ENCODE data around the gene PAM. TPM values are rescaled to one million over a fixed set of nuclear protein-coding genes. Genes with fewer than 3 reads are reported as not detected.

PAM gene
- total and polyA plus RNA-seq, 2 of the 8 experiments (the other 6 are each of a cell fraction or from before 2014, with no cell fraction given): 30.4 to 67.8 TPM

DNA sequence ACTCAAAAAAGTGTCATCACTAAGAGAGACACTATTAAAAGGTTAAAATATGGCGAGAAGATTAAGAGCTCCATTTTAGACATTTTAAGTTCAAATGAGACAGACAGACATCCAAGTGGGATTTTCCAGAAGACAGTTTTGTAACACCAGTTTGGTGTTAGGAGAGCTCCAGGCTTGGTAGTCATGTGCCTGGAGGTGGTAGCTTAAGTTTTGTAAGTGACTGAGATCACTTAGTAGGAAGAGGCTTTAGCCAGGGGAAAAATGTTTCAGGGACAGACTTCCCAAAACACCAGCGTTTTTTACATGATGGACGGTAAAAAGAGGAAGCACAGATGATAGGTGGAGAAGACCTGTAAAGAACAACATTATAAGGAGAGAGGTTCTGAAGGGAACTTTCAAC, 214.5 kb downstream of the PAM start:
- FAIRE-seq (no peak), DNase-seq (ENCODE audit: low read depth in 1 of 2, low spot score in 2 of 2) (no peak)
- Histone ChIP-seq H4K8ac (ENCODE audit: extremely low read depth, insufficient read depth, low read length) (no peak overlapping the region), H3K23ac (ENCODE audit: insufficient read length) (no peak overlapping the region), H2AK5ac (ENCODE audit: low read depth, low read length) (no peak overlapping the region), H3K9me3 (ENCODE audit: insufficient read depth in 2 of 2, low read depth in 1 of 2, low read length in 1 of 2) (no peaks in the 10 kb centered on the region), H3K23me2 (ENCODE audit: low read depth, low read length) (no peaks in the 10 kb centered on the region), H3K36me3 (ENCODE audit: control insufficient read depth in 2 of 4, insufficient read depth in 4 of 4, low read length in 3 of 4) (no peaks in the 10 kb centered on the region; a peak in 1 of 8 replicates), H2BK120ac (replicated peaks; ENCODE audit: low read depth, low read length) (no peak overlapping the region), H3K27me3 (replicated peaks in 1 of 4; ENCODE audit: control insufficient read depth in 3 of 4, extremely low read depth in 1 of 4, insufficient read depth in 3 of 4, low read length in 3 of 4) (no peaks in the 10 kb centered on the region), H3K9ac (replicated peaks in 1 of 4; ENCODE audit: extremely low read depth in 1 of 4, low read depth in 3 of 4, low read length in 3 of 4) (no peak overlapping the region), H3K18ac (ENCODE audit: extremely low read depth, low read length) (no peak overlapping the region), H3K79me2 (ENCODE audit: control insufficient read depth in 1 of 2, insufficient read depth in 2 of 2, low read length in 2 of 2) (no peaks in the 10 kb centered on the region), H2BK5ac (ENCODE audit: low read depth, low read length) (no peak overlapping the region), H3K4me2 (ENCODE audit: insufficient read depth in 1 of 2, low read depth in 2 of 2, low read length in 2 of 2) (no peak overlapping the region), H2BK15ac (ENCODE audit: low read length) (no peak overlapping the region), H4K91ac (replicated peaks; ENCODE audit: insufficient read length, low read length) (no peak overlapping the region), H3K14ac (ENCODE audit: insufficient read length) (no peak overlapping the region), H3K56ac (replicated peaks; ENCODE audit: insufficient read length, low read depth, low read length) (no peak overlapping the region), H2AFZ (ENCODE audit: low read length) (no peak overlapping the region), H3K79me1 (ENCODE audit: low read depth, low read length) (no peaks in the 10 kb centered on the region), H3K4me1 (replicated peaks in 1 of 4; ENCODE audit: control insufficient read depth in 3 of 4, insufficient read depth in 4 of 4, low read length in 3 of 4) (no peaks in the 10 kb centered on the region), H3K27ac (ENCODE audit: low read depth, low read length) (no peak overlapping the region), H4K20me1 (replicated peaks in 1 of 2; ENCODE audit: control insufficient read depth in 1 of 2, insufficient read depth in 2 of 2, low read length in 2 of 2) (no peaks in the 10 kb centered on the region), H2BK20ac (ENCODE audit: low read length) (no peak overlapping the region), H2BK12ac (ENCODE audit: low read depth, low read length) (no peak overlapping the region), H4K5ac (ENCODE audit: insufficient read length, low read depth, low read length) (no peak overlapping the region), H3K4me3 (ENCODE audit: extremely low read depth in 1 of 4, insufficient read depth in 2 of 4, low read depth in 3 of 4, low read length in 4 of 4) (no peak overlapping the region), H3K4ac (replicated peaks; ENCODE audit: insufficient read length, low read depth, low read length) (no peak overlapping the region)
- ChIA-PET CTCF (ENCODE audit: partially characterized antibody) (interaction anchor here (1.6 to 5.3 kb wide), 3 partner anchors 12 to 188 kb away, joined by 7 to 29 read pairs (median 15); no protein-coding TSS in a partner anchor), POLR2A (ENCODE audit: partially characterized antibody) (no interaction called here)
- 89% methylated on average over 3 of the region's 3 CpGs; no CpG with 5 or more reads in 1 of the 2 experiments for WGBS, 2 experiments (ENCODE audit: extremely low coverage in 1 of 2, insufficient coverage in 1 of 2, insufficient read length in 1 of 2, insufficient replicate concordance in 2 of 2, low coverage in 1 of 2, low lambda C conversion rate in 2 of 2, missing lambda C conversion rate in 1 of 2)
- TF ChIP-seq TAF1 (IDR thresholded peaks at IDR 0.05; ENCODE audit: low read depth, low read length): no peak
- no peak for TF ChIP-seq TEAD4 (IDR thresholded peaks at IDR 0.05; ENCODE audit: low read depth, low read length)
- no peak for TF ChIP-seq POLR2A (IDR thresholded peaks at IDR 0.05; ENCODE audit: control extremely low read depth in 1 of 2, low read depth in 2 of 2, low read length in 2 of 2)
- TF ChIP-seq FOSL1 (IDR thresholded peaks at IDR 0.05; ENCODE audit: insufficient read depth, low read depth, low read length): no peak
- TF ChIP-seq GTF2F1 (IDR thresholded peaks at IDR 0.05; ENCODE audit: borderline replicate concordance, low read depth, low read length): no peak
- TF ChIP-seq, protein P1, sequence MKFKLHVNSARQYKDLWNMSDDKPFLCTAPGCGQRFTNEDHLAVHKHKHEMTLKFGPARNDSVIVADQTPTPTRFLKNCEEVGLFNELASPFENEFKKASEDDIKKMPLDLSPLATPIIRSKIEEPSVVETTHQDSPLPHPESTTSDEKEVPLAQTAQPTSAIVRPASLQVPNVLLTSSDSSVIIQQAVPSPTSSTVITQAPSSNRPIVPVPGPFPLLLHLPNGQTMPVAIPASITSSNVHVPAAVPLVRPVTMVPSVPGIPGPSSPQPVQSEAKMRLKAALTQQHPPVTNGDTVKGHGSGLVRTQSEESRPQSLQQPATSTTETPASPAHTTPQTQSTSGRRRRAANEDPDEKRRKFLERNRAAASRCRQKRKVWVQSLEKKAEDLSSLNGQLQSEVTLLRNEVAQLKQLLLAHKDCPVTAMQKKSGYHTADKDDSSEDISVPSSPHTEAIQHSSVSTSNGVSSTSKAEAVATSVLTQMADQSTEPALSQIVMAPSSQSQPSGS (IDR thresholded peaks at IDR 0.05; ENCODE audit: low read length): no peak
- no peak for TF ChIP-seq SP2 (IDR thresholded peaks at IDR 0.05; ENCODE audit: low read length)
- TF ChIP-seq RFX5 (IDR thresholded peaks at IDR 0.05; ENCODE audit: borderline replicate concordance, low read depth, low read length): no peak
- TF ChIP-seq POLR2AphosphoS5 (IDR thresholded peaks at IDR 0.05; ENCODE audit: low read depth, low read length): no peak
- TF ChIP-seq ASH2L (IDR thresholded peaks at IDR 0.05; ENCODE audit: low read length): no peak
- TF ChIP-seq SP4 (IDR thresholded peaks at IDR 0.05; ENCODE audit: low read length): no peak
- no peak for TF ChIP-seq SIRT6 (IDR thresholded peaks at IDR 0.05; ENCODE audit: low read length)

Measured in H1 (cell line).